ENCODE measurements around the gene WNT3A.

WNT3A gene

GRCh38 chr1:228000416-228000815 lies 6.4 kb upstream of the WNT3A start:
- H3K9ac ChIP-seq, result no peak overlapping the region
- no peak overlapping the region for H3K4me3 ChIP-seq (ENCODE audit: low read depth, low read length)
- no peak overlapping the region for H3K27ac ChIP-seq
- no peak overlapping the region for H2AFZ ChIP-seq
- H3K27me3 ChIP-seq (ENCODE audit: control insufficient read depth, insufficient read depth, low read length), result peaks cover 5% of the 10 kb centered on the region
- no peak for TF ChIP-seq CTCF (IDR thresholded peaks at IDR 0.05)
- H3K79me2 ChIP-seq, result no peaks in the 10 kb centered on the region
- H3K36me3 ChIP-seq (ENCODE audit: control insufficient read depth, insufficient read depth, low read length), result no peaks in the 10 kb centered on the region
- H3K4me2 ChIP-seq (ENCODE audit: low read length), result no peak overlapping the region
- H3K4me1 ChIP-seq, result no peaks in the 10 kb centered on the region
- H3K9me3 ChIP-seq (ENCODE audit: control insufficient read depth, low read length), result no peaks in the 10 kb centered on the region

GRCh38 chr1:228000836-228001563 lies 5.8 kb upstream of the WNT3A start:
- no peak overlapping the region for H3K9ac ChIP-seq
- H3K4me3 ChIP-seq (ENCODE audit: low read depth, low read length), result no peak overlapping the region
- H3K27ac ChIP-seq, result no peak overlapping the region
- peaks cover 5% of the 10 kb centered on the region for H3K27me3 ChIP-seq (ENCODE audit: control insufficient read depth, insufficient read depth, low read length)
- H3K4me1 ChIP-seq, result no peaks in the 10 kb centered on the region
- no peaks in the 10 kb centered on the region for H3K9me3 ChIP-seq (ENCODE audit: control insufficient read depth, low read length)
- H3K36me3 ChIP-seq (ENCODE audit: control insufficient read depth, insufficient read depth, low read length), result no peaks in the 10 kb centered on the region
- no peak for TF ChIP-seq CTCF (IDR thresholded peaks at IDR 0.05)
- H3K79me2 ChIP-seq, result no peaks in the 10 kb centered on the region
- H2AFZ ChIP-seq, result no peak overlapping the region
- H3K4me2 ChIP-seq (ENCODE audit: low read length), result no peak overlapping the region

GRCh38 chr1:228001738-228002535 lies 4.9 kb upstream of the WNT3A start:
- Histone ChIP-seq H3K4me3 (ENCODE audit: low read depth, low read length) (no peak overlapping the region), H3K4me2 (ENCODE audit: low read length) (no peak overlapping the region), H3K27me3 (ENCODE audit: control insufficient read depth, insufficient read depth, low read length) (peaks cover 5% of the 10 kb centered on the region), H3K4me1 (no peaks in the 10 kb centered on the region), H3K9me3 (ENCODE audit: control insufficient read depth, low read length) (no peaks in the 10 kb centered on the region), H3K79me2 (no peaks in the 10 kb centered on the region), H2AFZ (no peak overlapping the region), H3K27ac (no peak overlapping the region), H3K9ac (no peak overlapping the region), H3K36me3 (ENCODE audit: control insufficient read depth, insufficient read depth, low read length) (no peaks in the 10 kb centered on the region)
- no peak for TF ChIP-seq CTCF (IDR thresholded peaks at IDR 0.05)

- H3K4me3 ChIP-seq (ENCODE audit: low read depth, low read length), result no peak overlapping the region
- no peak overlapping the region for H3K27ac ChIP-seq
- no peaks in the 10 kb centered on the region for H3K79me2 ChIP-seq
- no peak overlapping the region for H3K9ac ChIP-seq
- H3K36me3 ChIP-seq (ENCODE audit: control insufficient read depth, insufficient read depth, low read length), result no peaks in the 10 kb centered on the region
- H3K4me1 ChIP-seq, result no peaks in the 10 kb centered on the region
- H3K4me2 ChIP-seq (ENCODE audit: low read length), result no peak overlapping the region
- H3K27me3 ChIP-seq (ENCODE audit: control insufficient read depth, insufficient read depth, low read length), result peaks cover 10% of the 10 kb centered on the region
- no peak overlapping the region for H2AFZ ChIP-seq
- no peaks in the 10 kb centered on the region for H3K9me3 ChIP-seq (ENCODE audit: control insufficient read depth, low read length)
- TF ChIP-seq CTCF (IDR thresholded peaks at IDR 0.05), result no peak
Observed at GRCh38 chr1:228002792-228003191, 4.0 kb upstream of the WNT3A start.

Measured in parathyroid adenoma (tissue), 2 donors.